ENCODE results near the gene MLPH.

MLPH gene

DNA sequence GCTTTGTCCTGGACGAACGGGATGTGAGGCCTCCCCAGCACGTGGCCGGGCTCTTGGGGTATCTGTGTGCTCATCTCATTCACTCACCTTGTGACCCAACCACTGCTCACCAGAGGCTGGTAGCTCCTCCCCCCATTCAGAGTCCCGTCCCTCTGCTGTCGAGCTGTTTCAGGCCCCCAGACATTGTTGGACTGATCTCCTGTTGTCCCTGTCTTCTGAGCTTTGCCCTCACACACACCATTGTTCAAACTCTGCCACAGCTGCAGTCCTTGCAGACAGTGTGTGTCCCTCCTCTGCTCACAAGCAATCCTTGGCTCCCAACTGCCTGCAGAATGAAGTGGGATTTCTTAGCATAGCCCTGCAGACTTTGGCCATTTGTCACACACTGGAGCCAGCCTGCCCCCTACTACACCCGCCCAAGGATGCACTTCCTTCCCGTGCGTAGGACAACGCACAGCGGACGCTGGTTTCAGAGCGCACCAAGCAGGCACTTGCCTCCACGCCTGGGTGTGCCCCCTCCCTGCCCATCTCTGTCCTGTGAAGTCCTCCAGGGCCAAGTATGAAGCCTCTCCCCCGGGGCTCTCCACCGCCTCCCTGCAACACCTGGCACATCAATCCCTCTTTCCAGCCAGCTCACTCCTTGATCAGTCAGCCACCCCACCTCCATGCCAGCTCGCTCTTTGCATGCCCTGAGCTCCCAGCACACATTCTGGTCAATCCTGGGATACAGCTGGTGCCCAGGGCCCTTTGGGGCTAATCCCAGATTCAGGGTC is 62.8 kb downstream of the MLPH start:
- no peak for DNase-seq

DNA sequence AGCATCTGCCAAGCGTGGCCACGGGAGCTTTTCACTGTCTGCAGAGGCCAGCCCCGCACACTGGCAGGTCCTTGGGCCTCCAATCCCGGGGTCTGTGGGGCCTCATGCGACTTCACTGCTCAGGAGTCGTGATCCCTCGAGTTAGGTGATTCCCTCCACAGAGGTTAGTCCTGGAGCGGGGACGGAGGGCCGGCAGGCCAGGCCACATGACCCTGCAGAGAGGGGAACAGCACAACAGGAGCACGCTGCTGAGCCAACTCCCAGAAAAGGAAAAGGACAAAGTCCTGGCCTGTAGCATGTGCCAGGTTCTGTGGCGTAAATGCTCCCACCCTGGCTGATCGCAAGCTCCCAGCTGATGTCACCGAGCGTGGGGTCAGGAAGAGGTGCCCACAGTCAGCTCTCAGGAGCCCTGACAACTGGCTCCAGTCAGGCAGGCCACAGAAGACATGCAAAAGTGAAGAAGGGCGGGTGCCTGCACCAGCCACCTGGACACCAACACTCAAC is 64.1 kb downstream of the MLPH start:
- DNase-seq = no peak

DNA sequence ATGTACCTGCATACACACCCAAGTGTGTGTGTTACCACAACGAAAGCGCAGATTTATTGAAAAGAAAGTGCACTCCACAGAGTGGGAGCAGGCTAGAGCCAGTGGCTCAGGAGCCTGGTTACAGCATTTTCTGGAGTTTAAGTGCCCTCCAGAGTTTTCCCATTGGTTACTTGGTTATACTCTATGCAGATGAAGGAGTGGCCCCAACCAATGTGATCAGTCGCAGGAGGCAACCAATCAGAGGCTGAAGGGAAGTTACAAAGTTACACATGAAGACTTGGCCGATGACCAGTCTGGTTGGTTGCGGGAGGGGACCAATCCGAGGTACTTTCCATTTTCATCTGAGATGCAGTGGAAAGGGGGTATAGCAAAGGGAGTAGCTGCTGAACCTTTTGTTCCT is 65.9 kb downstream of the MLPH start:
- no peak for DNase-seq

DNA sequence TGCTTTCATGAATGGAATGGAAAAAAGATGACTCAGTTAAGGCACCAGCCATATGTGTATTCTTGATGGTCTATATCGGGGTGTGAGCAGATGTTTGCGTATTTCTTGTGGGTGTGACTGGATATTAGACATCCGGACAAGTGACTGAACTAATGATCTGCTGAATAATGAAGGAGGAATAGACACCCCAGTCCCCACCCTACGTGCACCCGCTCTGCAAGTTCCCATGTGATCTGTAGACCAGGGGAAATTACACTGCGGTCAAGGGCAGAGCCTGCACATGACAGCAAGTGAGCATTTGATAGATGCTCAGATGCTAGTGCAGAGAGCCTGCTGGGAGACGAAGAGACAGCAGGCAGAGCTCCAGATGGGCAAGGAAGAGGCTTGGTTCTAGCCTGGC is 66.9 kb downstream of the MLPH start:
- DNase-seq = no peak

DNA sequence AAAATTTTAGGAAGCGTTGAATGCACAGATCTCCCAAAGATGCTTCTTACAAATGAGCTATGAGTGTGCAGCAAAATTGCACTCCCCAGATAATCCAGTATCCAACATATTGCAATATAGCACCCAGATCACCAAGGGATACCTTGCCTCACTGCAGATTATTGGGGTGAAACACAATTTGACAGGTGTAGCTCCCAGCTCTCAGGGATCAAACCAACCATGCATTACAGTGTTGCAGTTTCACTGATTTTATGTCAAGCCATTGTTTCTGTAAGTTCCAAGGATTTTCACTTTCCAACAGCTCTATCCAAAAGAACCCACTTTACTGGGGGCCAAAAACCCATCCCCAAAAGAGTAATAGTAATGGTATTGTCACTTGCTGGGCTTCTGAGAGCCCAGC is 68.5 kb downstream of the MLPH start:
- no peak for DNase-seq

DNA sequence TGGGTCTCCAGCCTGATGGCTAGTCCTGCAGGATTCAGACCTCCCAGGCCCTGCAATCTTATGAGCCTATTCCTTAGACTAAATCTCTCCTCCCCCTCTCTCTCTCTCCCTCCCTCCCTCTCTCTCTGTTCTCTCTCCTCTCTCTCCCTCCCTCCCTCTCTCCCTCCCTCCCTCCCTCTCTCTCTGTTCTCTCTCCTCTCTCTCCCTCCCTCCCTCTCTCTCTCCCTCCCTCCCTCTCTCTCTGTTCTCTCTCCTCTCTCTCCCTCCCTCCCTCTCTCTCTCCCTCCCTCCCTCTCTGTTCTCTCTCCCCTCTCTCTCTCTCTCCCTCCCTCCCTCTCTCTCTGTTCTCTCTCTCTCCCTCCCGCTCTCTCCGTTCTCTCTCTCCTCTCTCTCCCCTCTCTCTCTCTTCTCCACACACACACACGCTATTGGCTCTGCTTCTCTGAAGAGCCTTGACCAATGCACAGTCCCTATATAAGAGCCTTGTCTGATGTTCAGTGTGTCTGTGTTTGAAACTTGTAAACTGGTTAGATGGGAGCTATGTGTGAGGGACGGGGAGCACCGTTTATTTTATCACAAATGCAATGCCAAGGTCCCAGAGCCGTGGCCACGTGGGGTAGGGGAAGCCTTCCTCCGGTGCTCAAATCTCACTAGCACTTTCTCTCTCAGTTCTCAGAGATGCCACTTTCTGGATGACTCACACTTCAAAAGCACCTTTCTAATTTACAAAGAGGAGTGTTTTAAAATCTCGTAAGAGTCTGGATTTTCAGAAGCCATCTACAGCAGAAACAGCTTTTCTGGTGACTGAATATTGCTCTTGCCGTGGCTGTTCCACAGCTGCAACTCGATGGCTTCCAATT is 70.0 kb downstream of the MLPH start:
- no peak for DNase-seq

DNA sequence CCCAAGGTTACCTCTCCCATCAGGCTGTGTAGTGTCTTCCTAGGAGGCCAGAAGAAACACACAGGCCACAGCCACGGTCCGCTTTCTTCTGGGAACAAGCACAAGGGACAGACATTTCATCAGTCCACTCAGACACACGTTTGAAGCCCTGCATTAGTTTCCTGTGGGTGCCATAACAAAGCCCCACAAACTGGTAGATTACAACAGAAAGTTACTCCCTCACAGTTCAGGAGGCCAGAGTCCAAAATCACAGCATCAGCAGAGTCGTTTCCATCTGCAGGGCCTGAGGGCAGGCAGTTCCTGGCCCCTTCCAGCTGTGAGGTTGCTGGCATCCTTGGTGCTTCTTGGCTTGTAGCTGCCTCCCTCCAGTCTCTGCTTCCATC is 70.6 kb downstream of the MLPH start:
- DNase-seq = no peak

DNA sequence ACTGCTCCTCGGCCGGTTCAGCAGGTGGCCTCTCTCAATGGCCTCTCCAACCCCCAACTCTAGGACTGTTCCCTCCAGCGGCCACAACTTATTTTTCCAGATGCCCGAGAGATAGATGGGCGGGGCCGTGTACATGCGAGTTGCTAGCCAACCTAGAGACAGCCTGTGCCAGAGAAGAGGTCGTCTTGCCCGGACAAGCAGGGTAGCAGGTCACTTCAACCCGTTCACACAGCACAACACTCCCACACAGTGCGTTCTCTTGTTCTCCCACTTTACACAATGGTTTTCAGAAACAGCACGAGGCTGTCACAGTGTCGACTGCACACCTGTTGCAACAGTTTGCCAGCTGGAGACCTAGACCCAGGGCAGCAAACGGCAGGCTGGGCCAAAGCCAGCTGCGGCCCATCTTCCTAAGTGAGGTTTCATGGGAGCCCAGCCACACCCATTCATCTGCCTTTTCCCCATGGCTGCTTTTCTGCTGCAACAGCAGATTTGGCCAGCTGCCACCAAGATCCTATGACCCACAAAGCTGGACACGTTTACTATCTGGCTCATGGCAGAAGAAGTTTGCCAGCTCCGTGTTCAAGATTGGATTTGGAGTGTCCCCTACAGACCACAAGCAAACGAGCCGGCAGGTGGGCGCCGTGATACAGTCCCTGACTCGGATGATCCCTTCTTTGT is 72.0 kb downstream of the MLPH start:
- peak; percentile 59 for DNase-seq

DNA sequence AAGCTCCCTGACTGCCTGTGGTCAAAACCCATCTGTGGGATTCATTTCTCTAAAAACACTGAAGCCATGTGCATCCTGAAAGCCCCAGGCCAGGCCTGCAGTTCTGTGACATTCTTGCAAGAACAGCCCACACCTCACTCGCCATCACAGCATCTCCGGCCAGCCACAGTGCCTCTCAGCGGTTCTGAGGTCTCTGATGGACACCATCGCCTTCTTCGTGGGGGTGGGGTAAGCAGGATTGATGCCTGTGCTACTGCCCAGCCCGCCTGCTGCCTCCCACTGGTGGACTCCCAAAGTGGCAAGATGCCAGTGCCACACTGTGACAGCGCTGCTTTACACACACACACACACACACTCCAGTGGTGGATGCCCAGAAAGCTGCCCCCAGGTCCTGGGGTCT is 74.2 kb downstream of the MLPH start:
- no peak for DNase-seq

DNA sequence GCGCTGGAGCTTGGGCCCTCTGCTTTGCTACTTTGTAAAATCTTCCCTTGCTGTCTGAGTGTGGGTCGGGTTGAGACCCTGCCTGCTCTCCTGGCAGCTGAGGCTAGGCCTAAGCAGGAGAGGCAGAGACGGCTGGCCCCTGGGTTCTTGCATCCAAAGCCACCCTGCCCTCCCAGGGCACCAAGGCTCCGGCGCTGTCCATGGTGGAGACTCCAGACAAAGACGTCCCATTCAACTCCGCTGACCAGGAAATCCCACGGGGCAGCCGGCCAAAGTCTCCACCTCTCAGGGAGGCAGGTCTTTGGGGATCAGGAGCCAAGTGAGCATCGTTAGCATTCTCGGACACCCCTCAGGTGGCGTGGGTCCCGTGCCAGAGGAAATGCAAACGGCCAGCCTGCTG is 76.8 kb downstream of the MLPH start:
- DNase-seq = no peak

DNA sequence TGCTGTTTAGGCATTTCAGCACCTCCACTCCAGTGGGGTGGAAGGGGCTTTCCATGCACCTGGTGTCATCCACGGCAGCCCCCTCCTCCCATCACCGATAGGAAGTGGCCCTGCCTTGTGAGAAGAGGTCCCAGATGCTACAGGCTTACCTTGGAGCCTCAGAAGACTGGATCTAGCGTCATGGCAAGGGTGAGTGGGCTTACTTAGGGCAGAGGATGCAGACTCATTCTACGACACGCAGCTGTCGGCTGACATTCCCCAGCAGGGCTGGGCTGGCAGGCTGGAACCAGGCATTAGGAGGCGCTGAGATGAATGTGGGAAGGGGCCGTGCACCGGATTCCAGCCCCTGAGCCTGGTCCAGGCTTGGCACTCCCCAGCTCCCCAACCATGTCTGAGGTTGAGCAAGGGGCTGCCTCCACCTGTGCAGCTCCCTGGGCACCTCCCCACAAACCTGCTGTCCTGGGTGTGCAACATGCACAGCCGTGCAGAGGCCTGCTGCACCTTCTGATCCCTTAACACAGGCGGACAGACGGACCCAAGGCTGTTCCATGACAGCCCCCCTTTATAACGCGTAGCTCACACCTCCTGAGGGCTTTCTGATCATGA is 77.6 kb downstream of the MLPH start:
- DNase-seq = no peak

DNA sequence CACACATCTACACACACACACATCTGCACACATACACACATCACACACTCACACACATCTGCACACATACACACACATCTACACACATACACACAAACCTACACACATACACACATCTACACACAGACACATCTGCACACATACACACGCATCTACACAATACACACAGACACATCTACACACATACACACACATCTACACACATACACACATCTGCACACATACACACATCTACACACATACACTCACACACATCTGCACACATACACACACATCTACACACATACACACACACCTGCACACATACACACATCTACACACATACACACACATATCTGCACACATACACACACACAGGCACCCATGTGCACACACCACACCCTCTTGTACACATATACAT is 78.9 kb downstream of the MLPH start:
- no peak for DNase-seq

DNA sequence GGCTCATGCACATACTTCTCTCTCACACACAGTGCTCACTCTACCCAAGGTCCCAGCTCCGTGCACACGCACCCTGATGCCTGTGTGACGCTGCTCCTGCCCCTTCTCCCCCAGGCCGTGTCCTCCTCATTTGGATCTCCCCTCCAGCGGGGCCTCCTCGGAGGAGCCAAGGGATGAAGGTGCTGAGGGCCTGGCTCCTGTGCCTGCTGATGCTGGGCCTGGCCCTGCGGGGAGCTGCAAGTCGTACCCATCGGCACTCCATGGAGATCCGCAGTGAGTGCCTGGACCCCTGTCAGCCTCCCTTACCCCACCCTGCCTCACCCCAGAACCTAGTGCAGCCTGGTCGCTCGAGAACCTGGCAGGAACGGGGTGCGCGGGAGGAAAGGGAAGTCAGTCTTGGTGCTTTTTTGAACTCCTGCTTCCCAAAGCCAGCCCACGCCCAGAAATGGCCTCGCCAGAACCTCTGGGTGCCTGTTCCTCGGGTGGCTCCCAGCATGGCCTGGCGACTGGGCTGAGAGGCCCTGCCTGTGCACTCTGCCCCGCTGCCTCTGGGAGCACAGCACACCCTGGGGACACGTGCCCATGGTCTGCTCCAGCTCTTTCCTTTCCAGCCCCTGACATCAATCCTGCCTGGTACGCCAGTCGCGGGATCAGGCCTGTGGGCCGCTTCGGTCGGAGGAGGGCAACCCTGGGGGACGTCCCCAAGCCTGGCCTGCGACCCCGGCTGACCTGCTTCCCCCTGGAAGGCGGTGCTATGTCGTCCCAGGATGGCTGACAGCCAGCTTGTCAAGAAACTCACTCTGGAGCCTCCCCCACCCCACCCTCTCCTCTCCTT is 79.6 kb downstream of the MLPH start, which contains the start of gene PRLH:
TSS of gene PRLH (plus strand) at position 174 of the 835 bp plus-strand sequence. CDS start at position 174, 0 bp downstream.
- no peak for DNase-seq

DNA sequence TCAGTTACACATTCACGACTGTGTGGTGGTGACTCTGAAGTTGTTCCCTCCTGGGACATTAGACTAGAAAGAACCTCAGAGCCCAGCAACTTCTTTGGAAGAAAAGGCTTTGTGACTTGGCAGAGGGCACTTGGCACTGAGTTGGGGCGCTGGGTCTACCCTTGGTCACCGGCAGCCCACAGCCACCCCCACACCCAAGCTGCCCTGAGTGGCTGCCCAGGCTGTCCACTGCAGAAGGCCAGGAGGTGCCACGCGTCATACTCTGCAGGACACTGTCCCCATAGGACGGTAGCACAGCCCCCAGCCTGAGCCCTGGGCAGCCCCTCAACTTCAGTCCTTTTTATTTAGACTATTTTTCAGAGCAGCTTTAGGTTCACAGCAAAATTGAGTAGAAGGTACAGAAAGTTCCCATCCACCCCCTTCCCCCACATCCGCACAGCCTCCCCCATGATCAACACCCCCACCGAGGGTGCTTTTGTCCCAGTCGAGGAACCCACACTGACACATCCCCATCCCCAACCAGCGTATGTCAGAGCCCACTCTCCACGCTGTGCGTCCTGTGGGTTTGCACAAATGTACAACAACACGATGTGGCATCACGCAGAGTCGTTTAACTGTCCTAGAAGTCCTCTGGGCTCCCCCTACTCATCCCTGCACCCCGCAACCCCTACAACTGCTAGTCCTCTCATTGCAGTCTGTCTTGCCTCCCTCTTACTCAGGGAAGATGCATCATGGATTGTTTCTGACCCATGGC is 80.4 kb downstream of the MLPH start:
- no peak for DNase-seq

DNA sequence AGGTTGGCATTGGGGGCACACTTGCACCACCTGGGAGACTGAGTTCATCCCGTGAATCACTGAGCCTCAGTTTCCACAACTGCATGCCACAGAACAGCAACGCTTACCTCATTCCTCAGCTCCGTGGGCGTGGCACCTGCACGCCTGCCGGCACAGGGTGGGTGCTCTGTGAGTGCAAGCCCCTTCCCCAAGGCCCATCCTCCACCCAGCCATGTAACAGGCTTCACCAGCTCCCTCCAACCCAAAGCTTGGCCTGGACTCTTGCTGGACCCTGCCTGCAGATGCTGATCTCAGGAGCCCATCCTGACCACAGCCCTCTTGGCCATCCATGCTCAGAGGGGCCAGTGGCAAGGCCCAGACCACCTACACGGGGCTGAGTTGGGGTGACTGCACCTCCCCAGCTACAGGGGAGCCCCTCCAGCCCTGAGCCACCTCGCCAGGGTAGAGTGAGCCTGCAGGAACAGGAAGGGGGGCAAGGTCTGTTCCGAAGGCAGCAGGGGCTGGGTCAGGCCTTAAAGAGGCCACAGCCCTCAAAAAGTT is 81.1 kb downstream of the MLPH start:
- DNase-seq = no peak

DNA sequence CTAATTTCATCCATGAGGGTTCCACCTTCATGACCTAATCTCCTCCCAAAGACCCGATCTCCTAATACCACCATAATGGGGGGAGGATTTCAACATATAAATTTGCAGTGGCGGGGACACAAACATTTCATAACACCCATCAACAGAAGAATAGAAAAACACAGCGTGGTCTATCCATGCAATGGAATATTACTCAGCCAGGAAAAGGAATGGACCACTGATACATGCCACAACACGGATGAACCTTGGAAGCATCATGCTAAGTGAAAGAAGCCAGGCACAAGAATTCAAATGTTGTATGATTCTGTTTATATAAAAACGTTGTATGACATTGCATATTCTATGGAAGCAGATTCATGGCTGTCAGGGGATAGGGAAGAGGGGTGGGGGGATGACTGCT is 82.0 kb downstream of the MLPH start:
- DNase-seq = no peak

DNA sequence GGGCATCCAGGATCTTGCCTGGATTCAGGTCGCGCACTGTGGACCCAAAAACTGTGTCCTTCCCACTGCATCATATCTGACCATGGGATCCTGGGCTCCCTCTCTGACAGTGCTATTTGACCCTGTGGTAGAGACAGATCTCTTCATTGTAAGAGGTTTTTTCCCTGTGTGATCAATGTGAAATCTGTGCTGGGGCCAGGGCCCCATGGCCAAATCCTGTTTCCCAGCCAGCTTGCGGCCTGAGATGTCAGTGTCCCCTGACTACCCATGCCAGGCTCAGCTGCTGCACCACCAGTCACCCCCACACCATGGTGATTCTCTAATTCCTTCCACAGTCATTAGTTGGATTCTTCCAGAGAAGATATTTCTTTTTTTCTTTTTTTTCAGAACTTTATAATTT is 82.8 kb downstream of the MLPH start:
- DNase-seq = no peak

DNA sequence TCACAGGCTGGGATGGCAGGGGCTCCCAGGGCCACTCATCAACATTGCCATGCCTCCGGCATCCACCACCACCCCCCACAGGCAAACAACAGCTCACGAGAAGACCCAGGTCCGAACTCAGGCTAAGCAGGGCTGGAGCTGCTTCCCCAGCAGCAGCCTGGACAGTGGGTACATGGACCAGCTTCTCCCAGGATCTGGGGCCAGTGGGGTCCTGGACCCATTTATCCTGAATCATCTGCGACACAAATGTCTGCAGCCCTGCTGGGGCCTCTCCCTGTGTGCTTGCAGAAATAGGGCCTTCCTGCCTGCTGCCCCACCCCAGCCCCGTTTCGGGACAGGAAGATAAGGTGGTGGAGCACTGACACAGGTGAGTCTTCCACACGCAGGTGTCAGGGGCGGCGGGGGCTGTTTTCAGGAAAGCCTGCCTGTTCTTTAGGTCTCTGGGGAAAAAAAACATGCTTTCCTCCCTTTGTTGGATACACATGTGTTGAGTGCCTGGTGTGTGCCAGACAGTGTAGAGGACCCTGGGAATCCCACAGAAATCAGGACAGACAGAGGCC is 83.8 kb downstream of the MLPH start:
- DNase-seq = no peak

DNA sequence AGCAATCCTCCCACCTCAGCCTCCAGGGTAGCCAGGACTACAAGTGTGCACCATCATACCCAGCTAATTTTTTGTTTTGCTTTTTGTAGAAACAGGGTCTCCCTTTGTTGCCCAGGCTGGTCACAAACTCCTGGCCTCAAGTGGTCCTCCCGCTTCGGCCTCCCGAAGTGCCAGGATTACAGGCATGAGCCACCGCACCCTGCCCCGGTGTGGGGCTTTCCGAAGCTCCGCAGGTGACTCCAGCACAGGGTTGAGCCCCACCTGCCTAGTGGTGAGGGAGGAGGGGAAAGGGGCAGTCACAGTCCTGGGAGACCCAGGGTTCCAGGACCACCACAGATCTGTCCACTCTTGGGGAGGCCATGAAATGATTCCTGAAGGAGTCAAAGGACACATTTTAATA is 84.5 kb downstream of the MLPH start:
- no peak for DNase-seq

DNA sequence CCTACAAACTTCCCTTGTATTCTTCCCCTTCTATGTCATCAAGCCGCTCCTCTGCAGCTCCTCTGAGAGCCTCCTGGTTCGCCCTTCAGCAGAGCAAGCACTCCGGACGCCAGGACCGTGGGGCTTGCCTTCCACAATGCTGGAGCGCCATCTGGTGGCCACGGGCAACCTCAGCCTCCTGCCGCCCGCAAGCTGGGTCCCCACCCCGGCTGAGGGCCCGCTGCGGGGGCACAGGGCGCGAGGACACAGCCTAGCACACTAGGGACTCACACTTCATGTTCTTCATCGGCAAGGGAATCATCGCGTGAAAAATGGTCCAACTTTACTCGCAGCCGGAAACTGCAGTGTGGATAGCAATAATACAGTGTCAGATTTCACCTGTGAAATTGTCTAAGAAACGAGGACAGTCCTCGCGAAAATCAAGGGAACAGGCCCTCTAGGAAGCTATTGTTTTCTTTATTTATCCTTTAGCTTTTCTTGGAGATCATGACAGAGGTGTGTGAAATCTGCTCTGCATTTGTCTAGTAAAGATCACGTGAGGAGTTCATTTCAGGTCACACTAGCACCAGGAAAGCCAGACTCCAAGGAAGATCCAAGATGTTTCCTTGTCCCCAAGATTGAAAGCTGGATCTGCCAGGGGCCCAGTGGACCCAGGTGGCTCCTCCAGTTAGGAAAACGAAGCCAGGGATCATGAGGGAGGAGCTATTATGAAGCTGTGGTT is 85.1 kb downstream of the MLPH start:
- DNase-seq = peak; percentile 81
